HCT116 (cell line): Measurements from ENCODE around the gene CBX4.

ENCODE experiments used
- EZH2phosphoT487 ChIP-seq: fragments of 200-600 bp; IDR thresholded peaks from 2 replicates; pipeline ENCODE4 v1.6.1; 2018; ENCODE audit warnings: antibody characterized with exemption, borderline replicate concordance
- POLR2A ChIP-seq: IDR thresholded peaks from 2 replicates; pipeline ENCODE4 v1.7.0; 2011; ENCODE audit warnings: borderline replicate concordance; ENCODE audit not compliant: insufficient read depth, insufficient read length; ENCODE audit errors: extremely low read depth
- SIN3A ChIP-seq: IDR thresholded peaks from 2 replicates; pipeline ENCODE4 v1.6.1; 2012; ENCODE audit warnings: low read depth
- ZFX ChIP-seq: fragments of 450-650 bp; IDR thresholded peaks from 2 replicates; pipeline ENCODE4 v1.6.1; 2017
- TF ChIP-seq, protein P1 (sequence below), 3 experiments: fragments of 200-600 bp in 1 of 3; sonication (generic) in 1 of 3; IDR thresholded peaks in 2 of 3; conservative IDR thresholded peaks in 1 of 3; 2 replicates each; pipeline ENCODE4 v1.5.1; 2012 to 2017; ENCODE audit warnings: low read depth in 2 of 3, low read length in 2 of 3, antibody characterized with exemption in 1 of 3, borderline replicate concordance in 1 of 3, control low read depth in 1 of 3, mild to moderate bottlenecking in 1 of 3, mixed read lengths in 1 of 3, mixed run types in 1 of 3, moderate library complexity in 1 of 3; ENCODE audit not compliant: insufficient read depth in 1 of 3

DNA sequence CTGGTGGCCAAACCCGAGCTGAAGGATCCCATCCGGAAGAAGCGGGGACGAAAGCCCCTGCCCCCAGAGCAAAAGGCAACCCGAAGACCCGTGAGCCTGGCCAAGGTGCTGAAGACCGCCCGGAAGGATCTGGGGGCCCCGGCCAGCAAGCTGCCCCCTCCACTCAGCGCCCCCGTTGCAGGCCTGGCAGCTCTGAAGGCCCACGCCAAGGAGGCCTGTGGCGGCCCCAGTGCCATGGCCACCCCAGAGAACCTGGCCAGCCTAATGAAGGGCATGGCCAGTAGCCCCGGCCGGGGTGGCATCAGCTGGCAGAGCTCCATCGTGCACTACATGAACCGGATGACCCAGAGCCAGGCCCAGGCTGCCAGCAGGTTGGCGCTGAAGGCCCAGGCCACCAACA lies 55.3 kb downstream of the CBX4 start:
- TF ChIP-seq, protein P1, sequence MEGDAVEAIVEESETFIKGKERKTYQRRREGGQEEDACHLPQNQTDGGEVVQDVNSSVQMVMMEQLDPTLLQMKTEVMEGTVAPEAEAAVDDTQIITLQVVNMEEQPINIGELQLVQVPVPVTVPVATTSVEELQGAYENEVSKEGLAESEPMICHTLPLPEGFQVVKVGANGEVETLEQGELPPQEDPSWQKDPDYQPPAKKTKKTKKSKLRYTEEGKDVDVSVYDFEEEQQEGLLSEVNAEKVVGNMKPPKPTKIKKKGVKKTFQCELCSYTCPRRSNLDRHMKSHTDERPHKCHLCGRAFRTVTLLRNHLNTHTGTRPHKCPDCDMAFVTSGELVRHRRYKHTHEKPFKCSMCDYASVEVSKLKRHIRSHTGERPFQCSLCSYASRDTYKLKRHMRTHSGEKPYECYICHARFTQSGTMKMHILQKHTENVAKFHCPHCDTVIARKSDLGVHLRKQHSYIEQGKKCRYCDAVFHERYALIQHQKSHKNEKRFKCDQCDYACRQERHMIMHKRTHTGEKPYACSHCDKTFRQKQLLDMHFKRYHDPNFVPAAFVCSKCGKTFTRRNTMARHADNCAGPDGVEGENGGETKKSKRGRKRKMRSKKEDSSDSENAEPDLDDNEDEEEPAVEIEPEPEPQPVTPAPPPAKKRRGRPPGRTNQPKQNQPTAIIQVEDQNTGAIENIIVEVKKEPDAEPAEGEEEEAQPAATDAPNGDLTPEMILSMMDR (IDR thresholded peaks at IDR 0.05 in 2 of 3, conservative IDR thresholded peaks at IDR 0.05 in 1 of 3; ENCODE audit: borderline replicate concordance in 1 of 3, insufficient read depth in 1 of 3, low read depth in 2 of 3, low read length in 2 of 3), result no peak
- TF ChIP-seq ZFX (no peak), EZH2phosphoT487 (no peak), SIN3A (no peak), POLR2A (no peak)
